ENCODE results near the gene CCL17.
"Not testable (repeated sequence)": the region's sequence is repeated elsewhere in the genome, so short reads cannot be mapped to it uniquely, and the experiment has no call there.

CCL17 gene

DNA sequence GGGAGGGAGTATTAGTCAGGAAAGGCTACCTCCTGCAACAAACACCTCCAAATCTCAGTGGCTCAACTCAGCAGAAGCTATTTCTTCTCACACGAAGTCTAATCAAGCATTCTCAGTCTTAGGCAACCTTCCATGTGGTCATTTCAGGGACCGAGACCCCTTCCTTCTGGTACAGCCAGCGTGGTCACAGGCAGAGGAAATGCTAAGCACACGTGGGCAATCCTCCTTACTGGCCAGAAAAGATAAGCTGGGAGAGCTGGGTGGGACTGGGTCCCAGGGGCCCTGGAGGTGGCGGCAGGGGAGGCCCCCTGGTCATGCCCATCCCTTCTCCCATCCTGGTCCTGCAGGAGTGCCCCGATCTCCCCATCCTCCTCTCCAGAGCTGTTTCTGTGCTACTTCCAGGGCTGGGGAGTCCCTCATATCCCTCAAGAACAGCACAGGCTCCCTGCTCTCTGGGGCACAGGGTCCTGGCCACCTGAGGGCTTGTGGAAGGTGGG lies 38.0 kb upstream of the CCL17 start:
- Histone ChIP-seq H3K27me3 (ENCODE audit: control insufficient read depth in 2 of 2, insufficient read depth in 2 of 2, low read length in 2 of 2) (no peaks in the 10 kb centered on the region), H3K27ac (ENCODE audit: low read depth in 2 of 2, low read length in 2 of 2) (no peak overlapping the region), H3K9ac (ENCODE audit: low read depth in 1 of 2, low read length in 2 of 2) (no peak overlapping the region), H3K4me3 (ENCODE audit: low read length in 2 of 2) (no peak overlapping the region), H3K4me1 (ENCODE audit: control insufficient read depth in 2 of 2, insufficient read depth in 2 of 2, low read length in 2 of 2) (peaks cover 2% of the 10 kb centered on the region in 2 donors), H3K36me3 (ENCODE audit: control insufficient read depth in 2 of 2, insufficient read depth in 2 of 2, low read length in 2 of 2) (no peaks in the 10 kb centered on the region), H3K9me3 (ENCODE audit: control insufficient read depth in 2 of 2, low read length in 2 of 2) (no peaks in the 10 kb centered on the region)

DNA sequence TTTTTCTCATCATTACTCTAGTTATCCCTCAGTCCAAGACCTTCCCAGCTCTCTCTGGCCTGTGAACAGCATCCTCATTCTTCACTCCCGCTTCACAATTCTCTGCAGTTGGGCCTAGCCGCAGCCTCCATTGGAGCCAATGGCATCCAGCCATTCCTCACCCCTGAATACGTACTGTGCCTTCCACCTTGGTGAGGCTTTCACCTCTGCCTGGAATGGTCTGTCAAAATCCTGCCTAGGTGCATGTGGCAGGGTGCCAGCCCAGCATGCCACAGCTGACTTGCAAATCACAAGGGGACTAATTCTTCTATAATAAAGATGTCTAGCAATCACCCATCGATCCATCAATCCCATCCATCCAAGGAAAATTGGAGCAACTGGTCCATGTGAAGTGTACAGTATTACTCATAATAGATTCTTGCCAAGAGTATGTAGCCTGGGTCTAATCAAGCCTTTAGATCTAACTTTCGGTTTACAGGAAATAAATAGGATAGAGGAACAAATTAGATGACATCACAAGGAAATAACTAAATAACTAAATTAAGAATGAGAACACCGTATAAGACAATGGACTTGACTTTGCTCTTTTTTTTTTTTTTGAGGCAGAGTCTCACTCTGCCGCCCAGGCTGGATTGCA lies 37.3 kb upstream of the CCL17 start:
- no peak overlapping the region for H3K9ac ChIP-seq (ENCODE audit: low read depth in 1 of 2, low read length in 2 of 2)
- H3K4me3 ChIP-seq (ENCODE audit: low read length in 2 of 2): no peak overlapping the region
- H3K27ac ChIP-seq (ENCODE audit: low read depth in 2 of 2, low read length in 2 of 2): no peak overlapping the region
- peaks cover 6 to 7% of the 10 kb centered on the region in 2 donors for H3K4me1 ChIP-seq (ENCODE audit: control insufficient read depth in 2 of 2, insufficient read depth in 2 of 2, low read length in 2 of 2)
- no peaks in the 10 kb centered on the region for H3K27me3 ChIP-seq (ENCODE audit: control insufficient read depth in 2 of 2, insufficient read depth in 2 of 2, low read length in 2 of 2)
- H3K9me3 ChIP-seq (ENCODE audit: control insufficient read depth in 2 of 2, low read length in 2 of 2): no peaks in the 10 kb centered on the region
- no peaks in the 10 kb centered on the region for H3K36me3 ChIP-seq (ENCODE audit: control insufficient read depth in 2 of 2, insufficient read depth in 2 of 2, low read length in 2 of 2)

DNA sequence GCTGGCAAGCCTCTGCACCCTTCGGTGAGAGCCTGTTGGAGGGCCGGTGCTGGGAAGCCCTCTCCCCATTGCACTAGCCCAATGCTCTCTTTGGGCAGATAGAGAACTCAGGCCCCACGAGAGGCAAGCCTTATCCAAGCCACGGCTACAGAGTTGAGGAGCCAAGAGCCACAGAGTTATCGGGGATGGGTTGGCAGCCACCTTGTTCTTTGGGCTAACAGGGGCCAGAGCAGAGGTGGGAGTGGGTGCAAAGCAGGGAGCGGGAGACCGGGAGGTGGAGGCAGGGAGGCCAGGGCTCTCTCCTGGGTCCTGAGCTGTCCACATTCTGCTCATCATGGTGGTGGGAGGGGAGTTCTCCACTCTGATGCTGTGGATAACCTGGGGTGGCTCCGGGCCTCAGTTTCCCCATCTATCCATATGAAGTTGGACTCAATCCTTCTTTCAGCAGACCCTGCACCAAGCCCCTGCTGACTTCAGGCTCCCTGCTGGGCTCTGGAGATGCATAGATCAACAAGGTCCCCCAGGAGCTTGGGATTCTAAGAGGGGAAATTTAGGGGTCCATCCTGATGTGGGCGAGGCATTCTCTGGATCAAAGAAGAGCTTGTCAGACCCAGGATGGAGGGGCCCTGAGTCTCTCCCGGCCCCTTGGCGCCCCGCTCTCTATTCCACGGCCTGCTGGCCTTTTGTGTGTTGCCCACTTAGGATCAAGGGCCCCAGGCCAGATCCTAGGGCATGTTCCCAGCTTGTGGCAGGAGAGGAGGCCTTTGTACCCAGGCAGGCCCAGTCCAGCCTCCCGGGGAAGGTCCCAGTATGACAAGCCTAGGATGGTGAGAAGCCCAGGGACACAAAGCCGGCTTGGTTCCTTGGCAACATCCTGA lies 32.8 kb upstream of the CCL17 start:
- H3K9me3 ChIP-seq (ENCODE audit: control insufficient read depth in 2 of 2, low read length in 2 of 2): no peaks in the 10 kb centered on the region
- peak overlapping the region; percentile 73 to 75 for H3K27ac ChIP-seq (ENCODE audit: low read depth in 2 of 2, low read length in 2 of 2)
- H3K4me3 ChIP-seq (ENCODE audit: low read length in 2 of 2): peak overlapping the region; percentile 57 to 63
- peak overlapping the region in 1 of 2 donors; percentile 71 for H3K9ac ChIP-seq (ENCODE audit: low read depth in 1 of 2, low read length in 2 of 2)
- peaks cover 12 to 18% of the 10 kb centered on the region in 2 donors for H3K4me1 ChIP-seq (ENCODE audit: control insufficient read depth in 2 of 2, insufficient read depth in 2 of 2, low read length in 2 of 2)
- no peaks in the 10 kb centered on the region for H3K36me3 ChIP-seq (ENCODE audit: control insufficient read depth in 2 of 2, insufficient read depth in 2 of 2, low read length in 2 of 2)
- H3K27me3 ChIP-seq (ENCODE audit: control insufficient read depth in 2 of 2, insufficient read depth in 2 of 2, low read length in 2 of 2): no peaks in the 10 kb centered on the region

DNA sequence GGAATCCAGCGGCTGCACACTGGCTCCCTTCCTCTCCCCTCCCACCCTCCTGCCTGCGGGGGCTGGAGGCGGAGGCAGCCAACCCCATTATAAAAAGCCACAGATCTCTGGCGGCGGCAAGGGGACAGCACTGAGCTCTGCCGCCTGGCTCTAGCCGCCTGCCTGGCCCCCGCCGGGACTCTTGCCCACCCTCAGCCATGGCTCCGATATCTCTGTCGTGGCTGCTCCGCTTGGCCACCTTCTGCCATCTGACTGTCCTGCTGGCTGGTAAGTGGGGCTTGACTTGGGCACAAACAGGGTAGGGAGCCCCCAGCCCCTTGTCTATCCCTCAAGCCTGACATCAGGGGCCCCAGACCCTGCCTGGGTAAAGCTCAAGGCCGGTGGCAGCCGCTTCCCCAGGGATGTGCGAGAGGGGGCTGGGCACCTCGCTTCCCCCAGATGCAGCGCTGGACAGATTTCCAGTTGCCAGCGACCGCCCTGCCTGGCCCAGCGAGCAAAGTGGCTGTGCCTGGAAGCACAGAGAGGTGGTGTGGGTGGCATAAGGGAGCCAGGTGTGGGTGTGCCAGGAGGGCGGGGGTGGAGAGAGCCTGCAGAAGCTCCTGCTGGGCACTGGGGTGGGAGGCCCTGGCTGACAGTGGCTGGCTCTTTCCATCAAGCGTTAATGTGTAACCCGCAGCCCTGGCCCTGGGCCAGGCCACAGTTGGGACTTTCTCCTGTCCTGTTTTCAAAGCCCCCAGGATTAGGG lies 32.0 kb upstream of the CCL17 start, which contains the start of gene CX3CL1:
Gene CX3CL1, plus strand, starts transcription at position 119 of the 745 bp plus-strand sequence. Its CDS starts 79 bp downstream, at position 198.
- Histone ChIP-seq H3K36me3 (ENCODE audit: control insufficient read depth in 2 of 2, insufficient read depth in 2 of 2, low read length in 2 of 2) (no peaks in the 10 kb centered on the region), H3K9ac (ENCODE audit: low read depth in 1 of 2, low read length in 2 of 2) (peak within 1 kb of the TSS; percentile 60 to 71), H3K4me1 (ENCODE audit: control insufficient read depth in 2 of 2, insufficient read depth in 2 of 2, low read length in 2 of 2) (peaks cover 12 to 18% of the 10 kb centered on the region in 2 donors), H3K27me3 (ENCODE audit: control insufficient read depth in 2 of 2, insufficient read depth in 2 of 2, low read length in 2 of 2) (no peaks in the 10 kb centered on the region), H3K9me3 (ENCODE audit: control insufficient read depth in 2 of 2, low read length in 2 of 2) (no peaks in the 10 kb centered on the region), H3K27ac (ENCODE audit: low read depth in 2 of 2, low read length in 2 of 2) (peak within 1 kb of the TSS; percentile 73 to 75), H3K4me3 (ENCODE audit: low read length in 2 of 2) (peak within 1 kb of the TSS; percentile 57 to 63)

DNA sequence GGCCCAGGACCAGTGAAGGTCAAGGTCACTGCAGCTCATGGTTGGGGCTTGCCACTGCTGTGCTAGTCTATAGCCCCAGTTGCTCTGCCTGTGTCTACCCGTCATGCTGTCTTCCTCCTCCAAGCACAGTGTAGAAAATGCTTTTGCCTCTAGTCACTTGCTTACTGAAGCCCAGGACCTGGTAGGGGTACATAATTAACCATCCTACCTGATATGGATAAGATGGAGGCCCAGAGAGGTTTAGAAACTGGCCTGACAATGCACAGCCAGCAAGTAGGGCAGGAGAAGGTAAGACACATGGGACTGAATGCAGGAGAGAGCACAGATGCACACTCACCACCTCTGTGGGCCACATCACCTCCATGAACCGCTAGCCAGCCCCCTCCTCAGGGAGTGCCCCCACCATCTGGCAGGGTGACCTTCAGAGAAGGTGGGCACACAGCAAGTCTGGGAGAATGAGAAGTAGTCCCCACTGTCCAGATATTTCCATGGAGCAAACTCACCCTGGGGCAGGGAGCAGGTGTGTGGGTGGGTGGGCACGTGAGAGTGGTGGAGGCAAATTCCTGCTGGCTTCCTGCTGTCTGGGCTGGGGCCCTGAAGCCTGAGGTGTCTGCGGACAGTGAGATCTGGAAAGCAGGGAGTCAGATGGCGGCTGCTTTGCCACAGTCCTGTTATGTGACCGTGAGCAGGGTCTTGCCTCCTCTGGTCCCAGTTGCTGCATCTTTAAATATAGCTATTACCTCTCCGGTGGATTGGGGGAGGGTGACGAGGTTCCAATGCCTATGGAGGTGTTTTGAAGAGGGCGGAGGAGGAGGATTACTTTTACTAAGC lies 31.2 kb upstream of the CCL17 start:
- Histone ChIP-seq H3K4me3 (ENCODE audit: low read length in 2 of 2) (peak overlapping the region; percentile 57 to 63), H3K27me3 (ENCODE audit: control insufficient read depth in 2 of 2, insufficient read depth in 2 of 2, low read length in 2 of 2) (no peaks in the 10 kb centered on the region), H3K4me1 (ENCODE audit: control insufficient read depth in 2 of 2, insufficient read depth in 2 of 2, low read length in 2 of 2) (peaks cover 15 to 18% of the 10 kb centered on the region in 2 donors), H3K27ac (ENCODE audit: low read depth in 2 of 2, low read length in 2 of 2) (peak overlapping the region in 1 of 2 donors; percentile 73), H3K36me3 (ENCODE audit: control insufficient read depth in 2 of 2, insufficient read depth in 2 of 2, low read length in 2 of 2) (no peaks in the 10 kb centered on the region), H3K9me3 (ENCODE audit: control insufficient read depth in 2 of 2, low read length in 2 of 2) (no peaks in the 10 kb centered on the region), H3K9ac (ENCODE audit: low read depth in 1 of 2, low read length in 2 of 2) (peak overlapping the region in 1 of 2 donors; percentile 71)

DNA sequence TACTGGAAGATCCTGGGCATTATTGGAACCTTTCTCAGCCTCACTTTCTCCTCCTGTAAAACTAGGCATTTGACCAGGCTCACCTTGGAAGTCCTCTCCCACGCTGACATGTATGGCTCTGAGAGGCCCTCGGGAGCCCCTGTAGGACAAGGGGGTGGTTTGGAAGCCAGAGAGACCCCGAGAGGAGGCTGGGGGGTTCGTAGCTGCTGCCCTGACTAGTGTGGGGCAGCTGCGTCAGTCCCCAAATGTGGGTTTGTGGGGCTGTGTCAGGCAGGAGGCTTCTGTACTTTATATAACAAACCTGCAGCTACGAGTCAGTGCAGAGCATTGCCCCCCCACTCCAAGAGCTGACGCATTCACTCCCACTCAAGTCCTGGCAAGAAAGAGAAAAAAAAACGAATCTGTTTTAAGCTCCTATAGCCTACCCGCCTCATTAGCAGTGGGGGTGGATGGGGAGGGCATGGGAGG lies 30.5 kb upstream of the CCL17 start:
- no peaks in the 10 kb centered on the region for H3K36me3 ChIP-seq (ENCODE audit: control insufficient read depth in 2 of 2, insufficient read depth in 2 of 2, low read length in 2 of 2)
- peak overlapping the region in 1 of 2 donors; percentile 9 for H3K9ac ChIP-seq (ENCODE audit: low read depth in 1 of 2, low read length in 2 of 2)
- peaks cover 15 to 18% of the 10 kb centered on the region in 2 donors for H3K4me1 ChIP-seq (ENCODE audit: control insufficient read depth in 2 of 2, insufficient read depth in 2 of 2, low read length in 2 of 2)
- no peaks in the 10 kb centered on the region for H3K9me3 ChIP-seq (ENCODE audit: control insufficient read depth in 2 of 2, low read length in 2 of 2)
- no peaks in the 10 kb centered on the region for H3K27me3 ChIP-seq (ENCODE audit: control insufficient read depth in 2 of 2, insufficient read depth in 2 of 2, low read length in 2 of 2)
- H3K27ac ChIP-seq (ENCODE audit: low read depth in 2 of 2, low read length in 2 of 2): no peak overlapping the region
- peak overlapping the region; percentile 31 to 57 for H3K4me3 ChIP-seq (ENCODE audit: low read length in 2 of 2)

DNA sequence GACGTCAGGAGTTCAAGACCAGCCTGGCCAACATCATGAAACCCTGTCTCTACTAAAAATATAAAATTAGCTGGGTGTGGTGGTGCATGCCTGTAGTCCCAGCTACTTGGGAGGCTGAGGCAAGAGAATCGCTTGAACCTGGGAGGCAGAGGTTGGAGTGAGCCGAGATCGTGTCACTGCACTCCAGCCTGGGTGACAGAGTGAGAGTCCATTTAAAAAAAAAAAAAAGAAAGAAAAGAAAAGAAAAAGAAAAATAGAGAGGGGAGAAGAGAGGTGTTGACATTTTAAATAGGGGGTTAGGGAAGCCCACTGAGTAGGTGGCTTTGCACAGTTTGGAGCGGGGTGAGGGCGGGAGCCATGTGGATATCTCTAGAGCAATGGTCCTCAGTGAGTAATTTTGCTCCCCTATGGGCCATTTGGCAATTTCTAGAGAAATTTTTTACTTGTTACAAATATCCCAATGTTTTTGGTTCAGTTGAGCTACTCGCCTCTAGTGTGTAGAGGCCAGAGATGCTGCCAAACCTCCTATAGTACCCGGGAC lies 29.6 kb upstream of the CCL17 start:
- not testable (repeated sequence) for H3K27ac ChIP-seq (ENCODE audit: low read depth in 2 of 2, low read length in 2 of 2); H3K36me3 ChIP-seq (ENCODE audit: control insufficient read depth in 2 of 2, insufficient read depth in 2 of 2, low read length in 2 of 2); H3K9me3 ChIP-seq (ENCODE audit: control insufficient read depth in 2 of 2, low read length in 2 of 2); H3K27me3 ChIP-seq (ENCODE audit: control insufficient read depth in 2 of 2, insufficient read depth in 2 of 2, low read length in 2 of 2); H3K4me3 ChIP-seq (ENCODE audit: low read length in 2 of 2); H3K9ac ChIP-seq (ENCODE audit: low read depth in 1 of 2, low read length in 2 of 2)
- peaks cover 15 to 18% of the 10 kb centered on the region in 2 donors for H3K4me1 ChIP-seq (ENCODE audit: control insufficient read depth in 2 of 2, insufficient read depth in 2 of 2, low read length in 2 of 2)

DNA sequence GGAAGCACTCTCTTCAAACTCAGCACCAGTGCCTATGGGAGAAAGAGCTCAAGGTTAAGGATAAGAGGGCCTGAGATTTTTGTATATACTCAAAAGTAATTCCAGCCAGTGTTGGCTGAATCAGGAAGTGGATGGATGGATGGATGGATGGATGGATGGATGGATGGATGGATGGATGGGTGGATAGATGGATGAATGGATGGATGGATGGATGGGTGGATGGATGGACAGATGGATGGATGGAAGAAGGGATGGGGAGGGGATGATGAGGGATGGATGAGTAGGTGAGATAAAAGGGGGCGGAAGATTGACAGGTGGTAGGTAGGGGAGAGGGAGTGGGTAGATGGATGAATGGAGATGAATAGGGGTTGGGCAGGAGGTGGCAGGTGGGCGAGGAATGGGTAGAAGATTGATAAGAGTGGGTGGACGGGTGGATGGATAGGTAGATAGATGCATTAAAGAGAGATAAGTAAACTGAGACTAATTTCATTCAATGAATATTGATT lies 28.2 kb upstream of the CCL17 start:
- H3K9ac ChIP-seq (ENCODE audit: low read depth in 1 of 2, low read length in 2 of 2): no peak overlapping the region
- no peak overlapping the region for H3K4me3 ChIP-seq (ENCODE audit: low read length in 2 of 2)
- no peaks in the 10 kb centered on the region for H3K36me3 ChIP-seq (ENCODE audit: control insufficient read depth in 2 of 2, insufficient read depth in 2 of 2, low read length in 2 of 2)
- H3K27me3 ChIP-seq (ENCODE audit: control insufficient read depth in 2 of 2, insufficient read depth in 2 of 2, low read length in 2 of 2): no peaks in the 10 kb centered on the region
- H3K27ac ChIP-seq (ENCODE audit: low read depth in 2 of 2, low read length in 2 of 2): no peak overlapping the region
- no peaks in the 10 kb centered on the region for H3K9me3 ChIP-seq (ENCODE audit: control insufficient read depth in 2 of 2, low read length in 2 of 2)
- H3K4me1 ChIP-seq (ENCODE audit: control insufficient read depth in 2 of 2, insufficient read depth in 2 of 2, low read length in 2 of 2): peaks cover 15 to 18% of the 10 kb centered on the region in 2 donors

All from mucosa of rectum (tissue), 2 donors.